Measurements from ENCODE around the gene DNAJC19.

DNA sequence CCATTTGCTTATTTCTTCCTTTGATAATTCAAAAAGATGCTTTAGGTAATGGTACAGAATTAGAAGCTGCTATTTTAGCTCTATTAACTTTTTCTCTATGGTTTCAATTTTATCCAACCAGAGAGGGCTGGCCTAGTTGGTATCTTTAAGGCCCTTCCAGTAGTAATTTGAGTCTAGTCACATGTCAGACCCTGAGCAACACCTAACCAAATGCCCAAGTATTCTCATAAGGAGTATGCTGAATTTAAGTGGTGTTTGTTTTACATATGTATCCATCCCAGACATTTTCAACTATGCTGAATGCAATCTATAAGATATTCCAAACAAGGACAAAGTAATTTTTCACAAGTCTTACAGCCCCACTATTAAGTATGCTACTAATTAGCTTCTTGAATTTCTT, 9.6 kb downstream of the DNAJC19 start:
- TF ChIP-seq, protein P1, sequence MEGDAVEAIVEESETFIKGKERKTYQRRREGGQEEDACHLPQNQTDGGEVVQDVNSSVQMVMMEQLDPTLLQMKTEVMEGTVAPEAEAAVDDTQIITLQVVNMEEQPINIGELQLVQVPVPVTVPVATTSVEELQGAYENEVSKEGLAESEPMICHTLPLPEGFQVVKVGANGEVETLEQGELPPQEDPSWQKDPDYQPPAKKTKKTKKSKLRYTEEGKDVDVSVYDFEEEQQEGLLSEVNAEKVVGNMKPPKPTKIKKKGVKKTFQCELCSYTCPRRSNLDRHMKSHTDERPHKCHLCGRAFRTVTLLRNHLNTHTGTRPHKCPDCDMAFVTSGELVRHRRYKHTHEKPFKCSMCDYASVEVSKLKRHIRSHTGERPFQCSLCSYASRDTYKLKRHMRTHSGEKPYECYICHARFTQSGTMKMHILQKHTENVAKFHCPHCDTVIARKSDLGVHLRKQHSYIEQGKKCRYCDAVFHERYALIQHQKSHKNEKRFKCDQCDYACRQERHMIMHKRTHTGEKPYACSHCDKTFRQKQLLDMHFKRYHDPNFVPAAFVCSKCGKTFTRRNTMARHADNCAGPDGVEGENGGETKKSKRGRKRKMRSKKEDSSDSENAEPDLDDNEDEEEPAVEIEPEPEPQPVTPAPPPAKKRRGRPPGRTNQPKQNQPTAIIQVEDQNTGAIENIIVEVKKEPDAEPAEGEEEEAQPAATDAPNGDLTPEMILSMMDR (IDR thresholded peaks at IDR 0.05): no peak
- TF ChIP-seq, protein P2, sequence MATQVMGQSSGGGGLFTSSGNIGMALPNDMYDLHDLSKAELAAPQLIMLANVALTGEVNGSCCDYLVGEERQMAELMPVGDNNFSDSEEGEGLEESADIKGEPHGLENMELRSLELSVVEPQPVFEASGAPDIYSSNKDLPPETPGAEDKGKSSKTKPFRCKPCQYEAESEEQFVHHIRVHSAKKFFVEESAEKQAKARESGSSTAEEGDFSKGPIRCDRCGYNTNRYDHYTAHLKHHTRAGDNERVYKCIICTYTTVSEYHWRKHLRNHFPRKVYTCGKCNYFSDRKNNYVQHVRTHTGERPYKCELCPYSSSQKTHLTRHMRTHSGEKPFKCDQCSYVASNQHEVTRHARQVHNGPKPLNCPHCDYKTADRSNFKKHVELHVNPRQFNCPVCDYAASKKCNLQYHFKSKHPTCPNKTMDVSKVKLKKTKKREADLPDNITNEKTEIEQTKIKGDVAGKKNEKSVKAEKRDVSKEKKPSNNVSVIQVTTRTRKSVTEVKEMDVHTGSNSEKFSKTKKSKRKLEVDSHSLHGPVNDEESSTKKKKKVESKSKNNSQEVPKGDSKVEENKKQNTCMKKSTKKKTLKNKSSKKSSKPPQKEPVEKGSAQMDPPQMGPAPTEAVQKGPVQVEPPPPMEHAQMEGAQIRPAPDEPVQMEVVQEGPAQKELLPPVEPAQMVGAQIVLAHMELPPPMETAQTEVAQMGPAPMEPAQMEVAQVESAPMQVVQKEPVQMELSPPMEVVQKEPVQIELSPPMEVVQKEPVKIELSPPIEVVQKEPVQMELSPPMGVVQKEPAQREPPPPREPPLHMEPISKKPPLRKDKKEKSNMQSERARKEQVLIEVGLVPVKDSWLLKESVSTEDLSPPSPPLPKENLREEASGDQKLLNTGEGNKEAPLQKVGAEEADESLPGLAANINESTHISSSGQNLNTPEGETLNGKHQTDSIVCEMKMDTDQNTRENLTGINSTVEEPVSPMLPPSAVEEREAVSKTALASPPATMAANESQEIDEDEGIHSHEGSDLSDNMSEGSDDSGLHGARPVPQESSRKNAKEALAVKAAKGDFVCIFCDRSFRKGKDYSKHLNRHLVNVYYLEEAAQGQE (IDR thresholded peaks at IDR 0.05; ENCODE audit: insufficient read depth in 1 of 2, low read depth in 2 of 2, low read length in 1 of 2): no peak
- no peak for TF ChIP-seq POLR2AphosphoS5 (IDR thresholded peaks at IDR 0.05; ENCODE audit: low read depth, low read length)

Data from Panc1 (cell line).